NCI-H345 treated with DMSO at 0.1 percent for 48 hours (cell line): ENCODE results near the gene KRT40.

ENCODE experiments used
- DNase-seq: peaks from one replicate; lab custom pipeline; 2025; ENCODE audit not compliant: unreplicated experiment; lab: John Stamatoyannopoulos, UW

Gene KRT40

DNA sequence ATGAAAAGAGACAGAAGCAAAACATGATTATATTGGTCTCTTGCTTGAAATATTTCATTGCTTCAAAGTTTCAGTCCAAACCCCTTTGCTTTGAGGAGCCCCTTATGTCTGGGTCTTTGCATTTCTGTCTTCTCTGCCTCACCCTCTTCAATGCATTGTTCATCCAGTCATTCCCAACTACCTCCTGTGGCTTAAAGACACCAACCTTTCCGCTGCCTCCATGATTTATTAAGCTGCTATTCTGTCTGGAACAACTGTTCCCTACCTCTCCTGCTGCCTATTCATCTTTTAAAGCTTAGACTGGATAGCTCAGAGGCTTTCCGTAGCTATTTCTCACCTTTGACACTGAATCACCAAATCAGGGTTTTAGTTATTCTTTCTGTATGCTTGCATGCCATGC is 13.2 kb upstream of the KRT40 start:
- DNase-seq = no peak

DNA sequence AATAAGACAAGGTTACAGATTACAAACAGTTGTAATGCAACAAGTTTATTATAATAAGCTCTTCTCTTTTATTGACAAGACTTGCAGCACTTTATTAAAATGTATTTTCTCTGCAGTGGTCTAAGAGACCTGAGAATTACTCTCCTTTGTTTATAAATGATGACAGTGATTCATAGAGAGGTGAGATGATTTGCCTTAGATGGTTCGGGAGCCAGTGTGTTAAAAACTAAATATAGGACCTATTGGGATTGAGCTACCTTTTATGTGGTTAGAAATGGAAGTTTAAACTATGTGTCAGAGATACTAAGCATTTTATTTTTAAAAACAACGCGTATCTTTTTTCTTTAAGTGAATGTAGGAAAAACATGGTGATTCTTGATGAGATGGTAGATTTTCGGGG is 12.7 kb upstream of the KRT40 start:
- DNase-seq = no peak

DNA sequence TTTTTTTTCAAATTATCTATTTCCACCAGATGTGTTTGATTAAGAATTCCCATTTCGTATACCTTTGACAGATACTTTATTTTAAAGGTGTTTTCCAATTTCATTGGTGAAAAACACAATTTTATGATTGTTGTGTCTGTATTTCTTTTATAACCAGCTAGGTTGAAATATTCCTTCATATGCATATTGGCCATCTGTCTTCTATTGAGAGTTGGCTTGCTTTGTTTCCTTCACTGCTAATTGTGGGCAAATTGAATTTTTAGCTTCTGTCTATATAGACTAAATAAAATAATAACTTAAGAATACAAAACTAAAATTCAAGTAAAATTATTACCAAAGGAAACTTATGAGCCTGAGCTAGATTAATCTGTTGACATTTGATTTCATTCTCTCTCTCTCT is 11.0 kb upstream of the KRT40 start:
- DNase-seq = no peak

DNA sequence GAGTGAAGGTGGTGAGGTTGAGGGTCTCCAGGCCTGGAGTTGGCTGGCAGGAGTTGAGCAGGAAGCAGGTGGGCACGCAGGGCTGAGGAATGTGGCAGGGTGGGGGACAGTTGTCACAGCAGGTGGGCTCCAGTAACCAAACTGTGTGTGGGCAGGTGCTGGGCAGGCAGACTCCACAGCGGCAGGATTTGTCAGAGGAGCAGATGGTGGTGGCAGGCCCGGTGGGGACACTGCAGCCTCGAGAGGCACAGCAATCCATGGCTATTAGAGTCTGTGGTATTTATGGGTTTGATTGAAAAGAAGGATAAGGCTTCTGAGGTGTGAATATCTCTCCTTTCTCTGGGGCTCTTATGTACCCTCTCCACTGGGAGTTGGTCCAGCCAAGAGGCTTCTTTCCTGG is 9.7 kb upstream of the KRT40 start, which contains the start of gene KRTAP3-3:
KRTAP3-3 (minus strand) TSS at position 326 of the 400 bp plus-strand sequence; CDS start at position 259, 67 bp downstream.
- no peak for DNase-seq

DNA sequence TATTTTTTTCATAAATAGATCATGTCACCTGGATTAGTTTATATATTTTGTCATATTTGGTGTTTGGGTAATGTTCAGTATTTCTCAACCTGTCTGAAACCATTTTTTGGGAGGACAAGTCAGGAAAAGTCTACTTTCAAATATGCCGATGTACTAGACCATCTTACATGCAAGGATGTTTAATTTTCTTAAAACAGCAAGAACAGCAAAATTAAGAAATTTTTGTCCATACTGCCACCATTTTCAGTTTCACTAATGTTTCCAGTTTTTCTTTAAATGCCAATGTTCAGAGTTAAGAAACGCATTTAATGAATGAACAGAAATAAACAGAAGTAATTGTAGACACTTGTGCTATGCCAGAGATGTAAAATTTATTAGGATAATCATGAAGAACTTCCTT is 9.0 kb upstream of the KRT40 start:
- DNase-seq = no peak

DNA sequence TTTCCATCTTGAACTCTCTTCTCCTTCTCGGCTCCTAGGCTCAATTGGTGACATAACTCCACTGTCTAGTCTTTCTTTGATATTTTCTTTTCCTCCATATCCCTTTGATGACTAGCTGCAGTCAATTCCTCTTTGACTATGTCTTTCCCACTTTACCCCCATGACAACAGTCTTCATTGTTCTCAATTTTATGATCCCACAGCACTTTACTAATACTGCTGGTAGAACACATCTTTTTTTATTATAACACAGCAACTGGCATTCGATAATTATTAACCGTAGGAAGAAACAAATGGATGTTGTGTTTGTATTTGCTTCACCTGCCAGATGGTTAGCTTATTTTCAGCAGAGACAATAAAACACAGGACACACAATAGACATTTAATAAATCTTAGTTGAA is 8.5 kb upstream of the KRT40 start:
- no peak for DNase-seq

DNA sequence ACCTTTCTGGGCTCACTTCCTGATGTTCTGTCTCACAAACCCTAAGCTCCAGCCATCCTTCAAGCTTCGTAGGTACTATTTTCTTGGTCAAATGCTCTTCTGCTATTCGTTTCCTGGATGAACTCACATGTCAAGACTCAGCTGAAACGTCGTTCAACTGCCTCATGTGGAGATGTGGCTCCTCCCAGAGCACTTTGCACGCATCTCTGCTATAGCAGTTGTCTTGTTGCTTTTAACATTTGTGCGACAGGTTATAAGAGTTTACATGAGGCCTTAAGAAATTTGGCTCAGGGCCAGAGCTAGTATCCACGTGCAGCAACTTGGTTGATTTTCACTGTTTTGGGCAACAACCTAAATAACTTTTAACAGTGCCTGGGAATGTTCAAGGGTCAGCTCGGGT is 2.8 kb upstream of the KRT40 start:
- DNase-seq = no peak

DNA sequence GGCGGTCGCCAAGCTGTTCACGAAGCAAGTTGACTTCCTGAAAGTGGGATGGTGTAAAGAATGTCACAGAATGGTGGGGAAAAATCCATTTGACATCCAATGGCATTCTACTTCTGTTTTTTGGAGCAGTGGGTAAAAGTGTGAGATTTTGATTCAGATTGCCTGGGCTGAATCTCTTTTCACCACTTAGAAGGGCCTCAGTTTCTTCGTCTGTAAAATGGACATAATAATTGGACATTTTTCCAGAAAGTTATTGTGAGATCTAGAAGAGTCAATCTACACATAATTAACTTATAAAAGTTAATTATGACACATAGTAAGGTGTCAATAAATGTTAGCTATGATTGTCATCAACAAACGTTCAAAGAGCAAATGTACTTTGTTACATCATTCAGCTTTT is 3.0 kb downstream of the KRT40 start:
- no peak for DNase-seq

DNA sequence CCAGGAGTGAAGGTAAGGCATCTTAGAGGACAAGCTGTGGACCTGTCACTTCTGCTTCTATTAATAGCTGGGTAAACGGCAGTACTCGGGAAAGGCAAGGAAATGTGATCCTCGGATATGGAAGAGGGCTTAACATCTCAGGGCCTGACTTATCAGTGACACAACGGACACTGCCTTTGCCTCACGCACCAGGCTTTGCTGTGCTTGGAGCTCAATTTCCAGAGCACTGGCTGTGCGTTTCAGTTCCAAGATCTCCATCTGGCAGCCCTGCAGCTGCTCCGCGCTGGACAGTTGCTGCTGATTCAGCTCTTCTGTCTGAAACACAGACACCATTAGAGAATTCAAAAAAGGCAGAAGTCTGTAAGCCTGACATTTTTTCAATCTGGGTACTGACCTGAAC is 3.5 kb downstream of the KRT40 start:
- no peak for DNase-seq

DNA sequence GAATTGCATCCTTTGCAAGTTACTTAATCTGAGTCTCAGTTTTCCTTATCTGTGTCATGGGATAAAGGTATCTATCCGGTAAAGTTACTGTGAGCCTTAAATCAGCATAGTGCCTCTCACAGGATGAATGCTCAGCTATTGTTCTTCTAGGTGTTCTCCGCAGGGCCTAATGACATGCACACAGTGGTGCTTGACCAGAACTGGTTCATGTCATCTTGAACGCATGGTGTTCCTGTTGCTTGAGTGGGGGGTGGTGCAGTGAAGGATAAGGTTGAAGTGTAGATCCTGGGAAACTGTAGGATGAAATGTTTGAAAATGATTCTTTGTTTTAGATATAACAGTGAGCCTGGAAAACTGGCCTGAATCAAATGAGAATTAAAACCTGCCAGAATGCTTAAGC is 4.0 kb downstream of the KRT40 start:
- no peak for DNase-seq

DNA sequence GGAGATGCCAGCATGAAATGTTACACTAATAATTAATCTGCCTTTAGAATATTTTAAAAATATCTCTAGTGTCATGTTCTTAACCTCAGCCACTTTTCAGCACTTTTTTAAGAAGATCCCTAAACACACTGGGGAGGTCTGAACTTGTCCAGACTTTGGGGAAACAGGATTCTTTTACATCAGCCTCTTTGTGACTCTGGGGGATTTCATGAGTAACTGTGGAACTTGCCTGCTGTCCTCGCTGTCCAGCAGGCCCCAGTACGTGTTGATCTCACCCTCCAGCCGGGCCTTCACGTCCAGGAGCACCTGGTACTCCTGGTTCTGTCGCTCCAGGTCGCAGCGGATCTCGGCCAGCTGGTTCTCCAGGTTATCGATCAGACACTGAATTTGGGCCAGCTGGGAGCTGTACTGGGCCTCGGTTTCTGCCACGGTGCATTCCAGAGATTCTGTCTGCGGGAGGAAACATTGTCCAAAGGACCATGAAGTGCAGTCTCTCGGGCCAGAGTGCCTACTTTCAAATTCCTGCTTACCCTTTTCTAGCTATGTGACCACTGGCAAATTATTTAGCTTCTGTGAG is 5.5 kb downstream of the KRT40 start:
- DNase-seq = no peak

DNA sequence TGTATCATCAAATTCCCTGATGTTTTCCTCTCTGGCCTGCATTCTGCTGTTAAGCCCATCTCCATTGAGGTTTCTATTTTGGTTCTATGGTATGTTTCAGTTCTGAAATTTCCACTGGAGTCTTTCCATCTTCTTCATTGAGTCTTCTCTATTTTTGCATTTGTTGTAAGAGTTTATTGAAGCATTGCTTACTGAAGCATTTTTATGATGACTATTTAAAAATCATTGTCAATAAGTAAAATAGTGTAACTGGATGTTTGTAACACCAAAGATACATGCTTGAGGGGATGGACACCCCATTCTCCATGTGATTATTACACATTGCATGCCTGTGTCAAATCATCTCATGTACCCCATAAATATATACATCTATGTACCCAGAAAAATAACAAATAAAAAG is 8.6 kb downstream of the KRT40 start:
- DNase-seq = no peak

DNA sequence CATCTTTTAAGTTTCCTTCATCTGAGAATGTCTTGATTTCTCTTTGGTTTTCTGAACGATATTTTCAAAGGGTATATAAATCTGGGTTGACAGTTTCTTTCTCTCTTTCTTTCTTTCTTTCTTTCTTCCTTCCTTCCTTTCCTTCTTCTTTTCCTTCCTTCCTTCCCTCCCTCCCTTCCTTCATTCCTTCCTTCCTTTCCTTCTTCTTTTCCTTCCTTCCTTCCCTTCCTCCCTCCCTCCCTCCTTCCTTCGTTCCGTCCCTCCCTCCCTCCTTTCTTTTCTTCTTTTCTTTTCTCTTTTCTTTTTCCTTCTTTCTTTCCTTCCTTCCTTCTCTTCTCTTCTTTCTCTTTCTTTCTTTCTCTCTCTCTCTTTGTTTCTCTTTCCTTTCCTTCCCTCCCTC is 9.8 kb downstream of the KRT40 start:
- no peak for DNase-seq

DNA sequence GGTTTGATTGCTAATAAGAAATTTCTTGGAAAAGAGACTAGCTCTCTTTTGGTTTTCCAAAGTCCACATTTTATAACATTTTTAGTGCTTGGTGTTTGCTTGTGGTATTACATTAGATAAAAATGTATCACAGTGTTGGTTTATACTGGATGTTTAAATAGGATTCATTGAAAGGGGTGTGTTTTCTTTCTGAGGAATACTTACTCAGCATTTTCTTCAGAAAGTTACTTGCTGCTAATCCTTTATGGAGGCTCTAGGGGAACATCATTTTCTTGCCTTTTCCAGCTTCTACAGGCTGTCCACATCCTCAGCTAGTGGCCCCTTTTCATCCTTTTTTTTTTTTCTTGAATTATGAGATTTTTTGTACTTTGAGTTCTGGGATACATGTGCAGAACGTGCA is 16.5 kb downstream of the KRT40 start:
- no peak for DNase-seq

DNA sequence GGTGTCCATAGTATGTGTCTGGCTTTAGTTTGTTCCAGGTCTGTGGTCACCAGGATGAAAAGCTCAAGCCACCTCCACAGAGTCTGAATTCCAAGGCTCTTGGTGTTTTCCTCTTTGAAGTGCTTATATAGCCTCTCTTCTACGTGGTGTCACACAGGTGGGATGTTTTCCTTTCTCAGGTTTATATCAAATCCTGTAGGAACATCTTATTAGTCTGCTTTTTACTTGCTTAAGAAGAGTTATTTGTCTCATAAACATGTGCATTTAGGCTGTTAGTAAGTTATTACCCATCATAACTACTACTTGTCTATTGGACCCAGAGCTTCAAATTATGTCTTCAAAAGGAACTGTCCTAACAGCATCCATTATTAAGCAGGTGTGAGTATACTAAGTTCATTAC is 17.3 kb downstream of the KRT40 start, which contains the start of gene KRT39:
KRT39 (minus strand) TSS at position 101 of the 400 bp plus-strand sequence; CDS start at position 9, 92 bp downstream.
- no peak for DNase-seq

DNA sequence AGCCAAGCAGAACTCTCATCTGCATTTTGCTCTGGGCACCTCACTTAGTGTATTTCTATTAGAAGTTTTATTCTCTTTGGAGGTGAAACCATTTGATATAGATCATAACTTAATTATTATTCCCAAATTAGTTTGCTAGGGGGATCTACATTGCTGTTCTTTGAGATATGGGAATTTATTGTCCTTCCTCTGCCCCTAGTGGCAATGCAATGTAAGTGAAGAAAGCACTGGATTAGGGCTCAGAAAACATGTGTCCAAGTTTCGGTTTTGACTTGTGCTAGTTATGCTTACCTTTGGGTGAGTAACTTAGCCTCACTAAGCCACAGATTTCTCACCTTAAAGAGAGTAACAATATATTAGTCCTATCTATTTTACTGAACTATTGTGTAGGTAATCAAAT is 20.3 kb downstream of the KRT40 start:
- DNase-seq = no peak

DNA sequence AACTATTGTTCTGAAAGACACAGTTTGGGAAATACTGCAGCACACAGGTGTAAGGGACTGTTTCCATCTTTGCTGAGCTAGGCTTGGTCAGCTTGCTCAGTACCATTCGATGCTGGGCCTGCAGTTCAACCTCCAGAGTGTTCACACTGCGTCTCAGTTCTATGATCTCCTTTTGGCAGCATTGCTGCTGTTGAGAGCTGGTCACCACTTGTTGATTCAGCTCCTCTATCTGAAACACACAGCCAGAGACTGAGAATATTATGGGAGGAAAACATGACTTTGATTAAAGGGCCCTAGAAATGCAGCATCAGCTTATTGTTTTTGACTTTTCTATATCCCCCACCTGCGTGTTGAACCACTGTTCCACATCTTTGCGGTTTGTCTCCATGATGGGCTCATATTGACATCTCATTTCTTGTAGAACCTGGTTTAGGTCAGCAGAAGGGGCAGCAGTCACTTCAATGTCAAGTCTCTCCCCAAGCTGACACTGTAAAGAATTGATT is 22.0 kb downstream of the KRT40 start:
- no peak for DNase-seq

DNA sequence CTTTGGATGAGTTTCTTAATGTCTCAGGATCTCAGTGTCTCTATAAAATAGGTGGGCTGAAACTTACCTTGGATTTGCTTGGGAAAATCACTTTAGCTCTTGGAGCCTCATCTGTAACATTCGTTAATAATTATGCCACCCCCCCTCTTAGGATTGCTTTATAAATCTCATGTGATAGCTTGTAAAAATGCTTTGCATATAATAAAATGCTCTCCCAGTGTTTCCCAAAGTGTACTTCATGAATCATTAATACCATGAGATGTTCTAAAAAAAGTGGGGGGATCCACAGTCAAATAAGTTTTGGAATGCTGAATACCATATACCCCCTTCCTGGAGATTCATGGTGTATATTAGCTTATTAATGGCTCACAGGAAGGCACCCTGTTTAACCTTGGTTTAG is 22.5 kb downstream of the KRT40 start:
- no peak for DNase-seq

DNA sequence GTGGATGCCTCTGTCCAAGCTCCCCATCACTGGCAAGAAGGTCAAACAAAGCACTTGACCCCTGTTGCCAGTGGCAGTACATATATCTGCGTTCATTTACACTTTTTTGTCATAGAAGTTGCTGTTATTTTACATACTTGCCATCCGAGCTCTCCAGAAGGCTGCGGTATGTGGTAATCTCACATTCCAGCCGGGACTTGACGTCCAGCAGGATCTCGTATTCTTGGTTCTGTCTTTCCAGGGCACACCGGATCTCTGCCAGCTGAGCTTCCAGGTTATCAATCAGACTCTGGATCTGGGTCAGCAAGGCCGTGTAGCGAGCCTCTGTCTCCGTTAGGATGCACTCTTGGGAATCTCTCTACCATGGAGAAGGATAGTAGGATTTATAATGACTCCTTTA is 24.0 kb downstream of the KRT40 start:
- DNase-seq = no peak

DNA sequence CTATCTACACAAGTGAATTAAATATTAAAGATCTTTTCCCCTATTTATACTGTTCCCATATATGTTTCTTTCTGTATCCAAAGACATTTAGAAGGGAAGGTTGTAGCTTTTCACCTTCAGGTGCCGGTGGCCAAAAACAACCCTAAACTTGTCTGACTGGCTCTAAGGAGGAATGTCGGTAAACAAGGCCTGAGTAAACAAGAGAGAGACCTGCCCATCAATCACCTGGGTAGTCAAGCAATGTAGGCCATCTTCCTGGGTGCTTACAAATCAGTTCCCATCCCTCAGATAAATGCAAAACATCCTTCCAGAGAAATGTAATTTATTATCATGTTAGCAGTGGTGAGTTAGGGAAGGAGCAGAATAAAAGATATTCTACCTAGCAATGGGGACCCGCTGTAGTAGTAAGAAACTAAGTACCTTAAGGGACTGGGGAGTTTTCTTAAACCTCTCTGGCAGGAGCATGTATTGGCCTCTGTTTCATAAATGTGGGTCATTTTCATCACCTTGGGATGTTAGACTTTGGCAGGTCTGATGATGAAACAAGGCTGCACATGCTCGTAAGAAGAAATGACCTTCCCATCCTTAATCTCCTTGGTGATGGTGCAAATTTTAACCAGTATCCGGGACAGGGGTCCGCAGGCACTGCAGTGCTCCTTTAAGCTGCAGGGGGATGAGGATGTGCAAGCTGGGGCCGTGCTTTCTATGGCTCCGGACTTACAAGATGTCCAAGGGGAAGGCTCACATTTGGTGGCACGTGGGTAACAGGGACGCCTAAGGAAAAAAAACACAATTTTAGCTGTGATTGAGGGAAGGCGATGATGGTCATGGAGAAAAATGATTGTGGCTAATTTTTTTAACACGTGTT is 25.8 kb downstream of the KRT40 start:
- no peak for DNase-seq

DNA sequence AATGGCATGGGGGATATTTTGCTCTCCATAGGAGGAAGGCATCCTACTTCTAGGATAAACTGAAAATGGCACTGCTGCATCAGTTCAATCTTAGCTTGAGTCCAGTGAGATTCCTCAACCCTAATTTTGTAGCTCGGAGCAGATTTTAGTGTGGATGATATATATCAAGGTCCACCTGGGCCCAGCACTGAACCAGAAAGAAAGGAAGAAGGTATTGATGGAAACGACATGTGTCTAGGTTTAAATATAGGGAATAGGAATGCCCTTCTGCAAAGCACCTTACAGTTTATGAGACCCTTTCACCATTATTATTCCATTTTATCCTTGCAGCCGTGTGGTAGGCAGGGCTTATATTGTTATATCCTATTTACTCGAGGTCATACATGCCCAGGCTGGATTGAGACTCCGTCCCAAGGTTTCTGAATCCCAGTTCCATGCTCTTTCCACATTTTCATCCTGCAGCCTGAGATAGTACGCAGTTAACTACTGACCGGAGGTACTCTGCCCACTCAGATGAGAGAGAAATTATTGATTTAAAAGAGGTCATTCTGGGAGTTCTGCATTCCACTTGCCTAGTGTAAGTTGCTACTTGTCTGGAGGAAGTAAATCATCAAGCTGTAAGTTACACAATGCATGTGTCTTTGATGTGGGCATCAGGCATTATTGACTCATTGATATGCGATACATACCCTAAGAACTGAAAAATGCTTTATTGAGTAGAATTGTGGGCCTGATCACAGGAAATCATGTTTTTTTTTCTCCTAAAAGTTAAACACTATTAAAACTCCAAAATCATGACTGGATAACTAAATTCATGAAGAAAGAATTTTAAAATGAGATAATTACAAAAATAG is 27.5 kb downstream of the KRT40 start:
- DNase-seq = no peak

DNA sequence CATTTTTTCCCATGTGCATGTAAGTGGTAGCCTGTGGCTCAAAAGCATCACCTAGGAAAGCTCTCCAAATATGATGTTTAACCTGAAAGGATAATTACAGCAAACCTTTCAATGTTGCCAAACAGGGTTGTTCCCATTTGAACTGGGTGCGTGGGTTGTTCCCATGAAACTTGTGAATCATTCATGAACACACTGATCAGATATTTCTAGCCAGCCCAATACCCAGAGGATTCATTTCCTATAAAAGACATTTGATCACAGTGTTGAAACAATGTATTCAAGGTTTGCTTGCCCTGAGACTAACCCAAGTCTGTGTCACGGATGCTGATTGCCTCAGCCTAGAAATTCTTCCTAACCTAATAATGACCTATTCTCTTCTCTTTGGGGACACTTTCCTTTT is 30.2 kb downstream of the KRT40 start:
- DNase-seq = no peak
